SK-N-SH (cell line): ENCODE results near the gene WDFY2. TPM values are rescaled to one million over a fixed set of nuclear protein-coding genes. Genes with fewer than 3 reads are reported as not detected.
A peak's percentile ranks its signal among the peaks of the same experiment; 100 is the strongest.

ENCODE experiments used
- CTCF ChIA-PET: fragments of 300-600, 350-600 bp; formaldehyde crosslinking; extraction: SDS; loops from one replicate; lab custom pipeline; 2021; lab: Yijun Ruan, JAX
- POLR2A ChIA-PET: fragments of 350-600 bp; sonication (Branson Sonifier 250); formaldehyde crosslinking; extraction: SDS; loops from one replicate; lab custom pipeline; 2020; ENCODE audit warnings: antibody characterized with exemption, inconsistent platforms; lab: Yijun Ruan, JAX
- DNase-seq: peaks from one replicate; pipeline ENCODE4 v3.0.0; 2012
- H2AFZ ChIP-seq: fragments of 200-600 bp; sonication (generic); 2 replicates; pipeline ENCODE4 v1.8.1; 2016; ENCODE audit warnings: antibody characterized with exemption, mild to moderate bottlenecking, low read depth
- H3F3A ChIP-seq: fragments of 200-600 bp; sonication (generic); replicated peaks from 2 replicates; pipeline ENCODE3; 2016; ENCODE audit warnings: antibody characterized with exemption, mild to moderate bottlenecking; ENCODE audit not compliant: insufficient read depth
- H3K27ac ChIP-seq, 2 experiments: fragments of 200-500 bp in 1 of 2; fragments of 200-600 bp in 1 of 2; sonication (Bioruptor generic) in 1 of 2; sonication (generic), shearing (Covaris generic) in 1 of 2; 2 replicates each; pipeline versions ENCODE4 v1.5.1 to v1.6.1; 2014 to 2016; ENCODE audit warnings: low read depth in 2 of 2, inconsistent platforms in 1 of 2, low read length in 1 of 2, mild to moderate bottlenecking in 1 of 2, mixed read lengths in 1 of 2
- H3K27me3 ChIP-seq: fragments of 200-600 bp; sonication (generic), shearing (Covaris generic); 2 replicates; pipeline ENCODE4 v1.6.1; 2016; ENCODE audit warnings: mixed run types; ENCODE audit not compliant: insufficient read depth
- H3K36me3 ChIP-seq, 2 experiments: fragments of 200-500 bp in 1 of 2; fragments of 200-600 bp in 1 of 2; sonication (Bioruptor generic) in 1 of 2; sonication (generic) in 1 of 2; replicated peaks in 1 of 2; 2 replicates each; pipeline versions ENCODE3 to v1.5.1; 2014 to 2016; ENCODE audit warnings: low read length in 1 of 2, mild to moderate bottlenecking in 1 of 2; ENCODE audit not compliant: insufficient read depth in 2 of 2, control insufficient read depth in 1 of 2
- H3K4me1 ChIP-seq, 2 experiments: fragments of 200-500 bp in 1 of 2; fragments of 200-600 bp in 1 of 2; sonication (Bioruptor generic) in 1 of 2; sonication (generic), shearing (Covaris generic) in 1 of 2; 2 replicates each; pipeline versions ENCODE4 v1.5.1 to v1.6.1; 2014 to 2016; ENCODE audit warnings: low read depth in 1 of 2, low read length in 1 of 2, mixed run types in 1 of 2; ENCODE audit not compliant: insufficient read depth in 2 of 2, control insufficient read depth in 1 of 2
- H3K4me2 ChIP-seq: fragments of 200-600 bp; sonication (generic), shearing (Covaris generic); 2 replicates; pipeline ENCODE4 v1.6.1; 2017; ENCODE audit warnings: mixed run types
- H3K4me3 ChIP-seq, 2 experiments: fragments of 200-500 bp in 1 of 2; fragments of 200-600 bp in 1 of 2; sonication (Bioruptor generic) in 1 of 2; sonication (generic), shearing (Covaris generic) in 1 of 2; 2 replicates each; pipeline versions ENCODE4 v1.5.1 to v1.8.1; 2014 to 2016; ENCODE audit warnings: low read depth in 2 of 2, inconsistent platforms in 1 of 2, low read length in 1 of 2, mild to moderate bottlenecking in 1 of 2, mixed read lengths in 1 of 2, moderate library complexity in 1 of 2
- H3K79me2 ChIP-seq: fragments of 200-600 bp; sonication (generic); 2 replicates; pipeline ENCODE4 v1.8.1; 2017; ENCODE audit warnings: mild to moderate bottlenecking; ENCODE audit not compliant: insufficient read depth
- H3K9ac ChIP-seq: fragments of 200-600 bp; sonication (generic); 2 replicates; pipeline ENCODE4 v1.6.1; 2017; ENCODE audit warnings: mixed run types
- H3K9me2 ChIP-seq: fragments of 200-600 bp; sonication (generic); 2 replicates; pipeline ENCODE4 v1.6.1; 2017; ENCODE audit warnings: mixed run types
- H3K9me3 ChIP-seq: fragments of 200-600 bp; sonication (generic); 2 replicates; pipeline ENCODE4 v1.6.1; 2017; ENCODE audit warnings: mixed run types, mild to moderate bottlenecking, moderate library complexity
- H4K20me1 ChIP-seq: fragments of 200-600 bp; sonication (generic); 2 replicates; pipeline ENCODE4 v1.6.1; 2017; ENCODE audit warnings: mild to moderate bottlenecking, mixed run types; ENCODE audit not compliant: insufficient read depth
- CHD2 ChIP-seq: fragments of 150-350 bp; IDR thresholded peaks from 2 replicates; pipeline ENCODE4 v1.6.1; 2018; ENCODE audit warnings: low read length; ENCODE audit not compliant: partially characterized antibody
- CTCF ChIP-seq: fragments of 200-600 bp; sonication (generic); IDR thresholded peaks from 2 replicates; pipeline ENCODE4 v1.6.1; 2017; ENCODE audit warnings: antibody characterized with exemption, mild to moderate bottlenecking, moderate library complexity
- ELF1 ChIP-seq: IDR thresholded peaks from 2 replicates; pipeline ENCODE4 v1.4.0; 2012
- EP300 ChIP-seq, 2 experiments: IDR thresholded peaks; 2 replicates each; pipeline versions ENCODE4 v1.4.0 to v1.6.1; 2012; ENCODE audit warnings: borderline replicate concordance in 1 of 2, low read depth in 1 of 2, low read length in 1 of 2
- FOSL2 ChIP-seq: IDR thresholded peaks from 2 replicates; pipeline ENCODE4 v1.4.0; 2012; ENCODE audit warnings: low read depth, mild to moderate bottlenecking, moderate library complexity, borderline replicate concordance
- FOXM1 ChIP-seq: IDR thresholded peaks from 2 replicates; pipeline ENCODE4 v1.4.0; 2012; ENCODE audit warnings: low read depth, mild to moderate bottlenecking
- GABPA ChIP-seq: IDR thresholded peaks from 2 replicates; pipeline ENCODE4 v1.4.0; 2012; ENCODE audit warnings: low read depth, mild to moderate bottlenecking
- GATA2 ChIP-seq: sonication (generic); formaldehyde crosslinking; IDR thresholded peaks from 2 replicates; pipeline ENCODE4 v1.5.0; 2020; ENCODE audit warnings: mild to moderate bottlenecking, missing genetic modification reagents
- IRF3 ChIP-seq: fragments of 150-350 bp; IDR thresholded peaks from 2 replicates; pipeline ENCODE4 v1.6.1; 2016; ENCODE audit warnings: mild to moderate bottlenecking, low read depth, low read length
- JUND ChIP-seq: IDR thresholded peaks from 2 replicates; pipeline ENCODE4 v1.4.0; 2012
- MAX ChIP-seq: IDR thresholded peaks from 2 replicates; pipeline ENCODE4 v1.4.0; 2012; ENCODE audit warnings: low read depth
- MEF2A ChIP-seq: IDR thresholded peaks from 2 replicates; pipeline ENCODE4 v1.4.0; 2012; ENCODE audit warnings: low read depth, borderline replicate concordance
- MXI1 ChIP-seq: IDR thresholded peaks from 2 replicates; pipeline ENCODE4 v1.6.1; 2012; ENCODE audit warnings: mild to moderate bottlenecking, low read depth, low read length, improper control_type of control experiment
- NFIC ChIP-seq: IDR thresholded peaks from 2 replicates; pipeline ENCODE4 v1.4.0; 2012; ENCODE audit warnings: borderline replicate concordance
- NRF1 ChIP-seq: IDR thresholded peaks from 2 replicates; pipeline ENCODE4 v1.6.1; 2012; ENCODE audit warnings: low read depth, mild to moderate bottlenecking, low read length
- POLR2AphosphoS5 ChIP-seq: IDR thresholded peaks from 2 replicates; pipeline ENCODE4 v1.6.1; 2012; ENCODE audit warnings: low read depth, low read length
- RAD21 ChIP-seq: IDR thresholded peaks from 2 replicates; pipeline ENCODE4 v1.6.1; 2012; ENCODE audit warnings: mild to moderate bottlenecking, low read length
- RCOR1 ChIP-seq: fragments of 150-350 bp; IDR thresholded peaks from 2 replicates; pipeline ENCODE4 v1.6.1; 2017; ENCODE audit warnings: antibody characterized with exemption, low read length
- RFX5 ChIP-seq: IDR thresholded peaks from 2 replicates; pipeline ENCODE4 v1.6.1; 2012; ENCODE audit warnings: mild to moderate bottlenecking, improper control_type of control experiment, low read length
- RXRA ChIP-seq: IDR thresholded peaks from 2 replicates; pipeline ENCODE4 v1.4.0; 2012; ENCODE audit warnings: low read depth, mild to moderate bottlenecking, borderline replicate concordance
- SIN3A ChIP-seq: IDR thresholded peaks from 2 replicates; pipeline ENCODE4 v1.6.1; 2012; ENCODE audit warnings: low read depth, mild to moderate bottlenecking, low read length, moderate library complexity, borderline replicate concordance
- SMC3 ChIP-seq: IDR thresholded peaks from 2 replicates; pipeline ENCODE4 v1.6.1; 2012; ENCODE audit warnings: low read depth, low read length, improper control_type of control experiment
- TAF1 ChIP-seq: IDR thresholded peaks from 2 replicates; pipeline ENCODE4 v1.6.1; 2012; ENCODE audit warnings: low read depth, mild to moderate bottlenecking, low read length, moderate library complexity, borderline replicate concordance
- TCF12 ChIP-seq: IDR thresholded peaks from 2 replicates; pipeline ENCODE4 v1.4.0; 2012
- TEAD4 ChIP-seq: IDR thresholded peaks from 2 replicates; pipeline ENCODE4 v1.4.0; 2012; ENCODE audit warnings: mild to moderate bottlenecking, borderline replicate concordance; ENCODE audit not compliant: insufficient read depth
- USF1 ChIP-seq: IDR thresholded peaks from 2 replicates; pipeline ENCODE4 v1.4.0; 2012; ENCODE audit warnings: low read depth, borderline replicate concordance
- USF2 ChIP-seq: fragments of 150-350 bp; IDR thresholded peaks from 2 replicates; pipeline ENCODE4 v1.6.1; 2017; ENCODE audit warnings: antibody characterized with exemption, low read length, low read depth, borderline replicate concordance
- YY1 ChIP-seq: IDR thresholded peaks from 2 replicates; pipeline ENCODE4 v1.4.0; 2012; ENCODE audit warnings: low read depth, mild to moderate bottlenecking
- ZBTB33 ChIP-seq: IDR thresholded peaks from 2 replicates; pipeline ENCODE4 v1.4.0; 2012; ENCODE audit warnings: low read depth, borderline replicate concordance
- WGBS: methylation state at CpG from one replicate; pipeline ENCODE4 v1.1.6; 2017; ENCODE audit warnings: low lambda C conversion rate; 5-methylcytosine and 5-hydroxymethylcytosine counted together
- polyA plus RNA-seq, 3 experiments: library from polyadenylated mRNA; depleted of rRNA; stranded (reverse); fragments of >200 nt; gene quantifications; 2 replicates each; pipeline ENCODE4 v1.2.3, GENCODE V29; 2012

WDFY2 gene
- polyA plus RNA-seq, 1 of the 3 experiments (the other 2 are of a cell fraction), result 4.1 TPM

- TF ChIP-seq EP300 (IDR thresholded peaks at IDR 0.05; ENCODE audit: borderline replicate concordance in 1 of 2, low read depth in 1 of 2, low read length in 1 of 2), result no peak
- TF ChIP-seq JUND, result peak; percentile 82
- no peak for TF ChIP-seq RFX5
- no peak for TF ChIP-seq SIN3A
- TF ChIP-seq IRF3, result no peak
- no peak for TF ChIP-seq POLR2AphosphoS5
- TF ChIP-seq TAF1, result no peak
- no peak for TF ChIP-seq GATA2 (CRISPR knock-in tag)
- no peak for TF ChIP-seq CTCF
- no peak for TF ChIP-seq SMC3
- TF ChIP-seq NRF1, result no peak
- 0 out of 2 replicates have a peak, but pooled peaks have one; percentile 32 for TF ChIP-seq YY1
- TF ChIP-seq FOXM1, result no peak
- TF ChIP-seq MXI1, result no peak
- TF ChIP-seq ELF1, result no peak
- no peak for TF ChIP-seq MEF2A
- TF ChIP-seq CHD2, result no peak
- no peak for TF ChIP-seq RCOR1
- TF ChIP-seq USF1, result no peak
- TF ChIP-seq MAX, result peak; percentile 45; the same call in 1 of the 2 replicates
- no peak for TF ChIP-seq USF2
- TF ChIP-seq ZBTB33, result no peak
- no peak for TF ChIP-seq GABPA
- no peak for TF ChIP-seq RXRA
- TF ChIP-seq TEAD4, result no peak
- no peak for TF ChIP-seq RAD21
- TF ChIP-seq NFIC, result no peak
- TF ChIP-seq TCF12, result peak; percentile 31; the same call in 1 of the 2 replicates
- TF ChIP-seq FOSL2, result peak; percentile 94
- Histone ChIP-seq H3K36me3 (no peaks in the 10 kb centered on the region), H3K9me3 (no peaks in the 10 kb centered on the region), H3F3A (peaks cover 8% of the 10 kb centered on the region), H3K27ac (peak overlapping the region; percentile 39 to 65; a peak in 3 of 4 replicates), H2AFZ (peak overlapping the region; percentile 64; the same call in 1 of the 2 replicates), H3K9ac (no peak overlapping the region), H3K79me2 (no peaks in the 10 kb centered on the region), H3K4me1 (peaks cover 5 to 21% of the 10 kb centered on the region in 2 experiments; a peak in 3 of 4 replicates), H3K9me2 (no peaks in the 10 kb centered on the region), H4K20me1 (no peaks in the 10 kb centered on the region), H3K27me3 (no peaks in the 10 kb centered on the region), H3K4me3 (no peak overlapping the region), H3K4me2 (no peak overlapping the region)
- 67% methylated on average over 6 of the region's 6 CpGs for whole genome bisulfite sequencing
- ChIA-PET POLR2A (no interaction called here), CTCF (interaction anchor here (0.8 to 1.0 kb wide), 2 partner anchors 8 to 9 kb away, joined by 3 read pairs; no protein-coding TSS in a partner anchor)
- no peak for DNase-seq
Measured at GRCh38 chr13:51793570-51794271, 209.5 kb downstream of the WDFY2 start.
